ENCODE data around the gene SNX13. TPM values are rescaled to one million over a fixed set of nuclear protein-coding genes. Genes with fewer than 3 reads are reported as not detected.

Gene SNX13
- total and polyA plus RNA-seq, 2 experiments from 2014 or later = 17.4 to 57.6 TPM

GRCh38 chr7:17779381-17779780 is 160.9 kb downstream of the SNX13 start:
- H3K9me3 ChIP-seq (ENCODE audit: low read depth) = no peaks in the 10 kb centered on the region
- no peaks in the 10 kb centered on the region for H3K27me3 ChIP-seq
- no peaks in the 10 kb centered on the region for H3K36me3 ChIP-seq (replicated peaks; ENCODE audit: insufficient read depth, low read depth)
- H3K79me2 ChIP-seq = no peaks in the 10 kb centered on the region
- DNase-seq (ENCODE audit: low spot score) = no peak
- no peaks in the 10 kb centered on the region for H3K9me2 ChIP-seq (replicated peaks; ENCODE audit: insufficient read depth)
- 92% methylated on average over 1 of the region's 1 CpG for WGBS (ENCODE audit: low lambda C conversion rate, missing lambda C conversion rate)
- no peak overlapping the region for H3K4me3 ChIP-seq
- H3K4me2 ChIP-seq = no peak overlapping the region
- no peaks in the 10 kb centered on the region for H4K20me1 ChIP-seq (ENCODE audit: insufficient read depth, poor library complexity, severe bottlenecking)
- H3K4me1 ChIP-seq (ENCODE audit: insufficient read depth) = no peaks in the 10 kb centered on the region
- H2AFZ ChIP-seq = no peak overlapping the region
- no peak for TF ChIP-seq CTCF (IDR thresholded peaks at IDR 0.05; ENCODE audit: poor library complexity)
- no peak for TF ChIP-seq EZH2phosphoT487 (IDR thresholded peaks at IDR 0.05; ENCODE audit: low read depth, severe bottlenecking, unreplicated experiment)
- TF ChIP-seq EZH2 (IDR thresholded peaks at IDR 0.05; ENCODE audit: borderline replicate concordance) = no peak
- H3K27ac ChIP-seq = no peak overlapping the region

- Histone ChIP-seq H3K27me3 (no peaks in the 10 kb centered on the region), H3K4me1 (ENCODE audit: insufficient read depth) (peaks cover 8% of the 10 kb centered on the region), H4K20me1 (ENCODE audit: insufficient read depth, poor library complexity, severe bottlenecking) (no peaks in the 10 kb centered on the region), H3K79me2 (no peaks in the 10 kb centered on the region), H3K4me3 (no peak overlapping the region), H3K36me3 (replicated peaks; ENCODE audit: insufficient read depth, low read depth) (no peaks in the 10 kb centered on the region), H2AFZ (no peak overlapping the region), H3K9me2 (replicated peaks; ENCODE audit: insufficient read depth) (no peaks in the 10 kb centered on the region), H3K4me2 (no peak overlapping the region), H3K27ac (no peak overlapping the region), H3K9me3 (ENCODE audit: low read depth) (no peaks in the 10 kb centered on the region)
- no peak for TF ChIP-seq CTCF (IDR thresholded peaks at IDR 0.05; ENCODE audit: poor library complexity)
- no peak for TF ChIP-seq EZH2 (IDR thresholded peaks at IDR 0.05; ENCODE audit: borderline replicate concordance)
- no peak for TF ChIP-seq EZH2phosphoT487 (IDR thresholded peaks at IDR 0.05; ENCODE audit: low read depth, severe bottlenecking, unreplicated experiment)
- no peak for DNase-seq (ENCODE audit: low spot score)
- WGBS (ENCODE audit: low lambda C conversion rate, missing lambda C conversion rate) = 64% methylated on average over 3 of the region's 3 CpGs
Observed at GRCh38 chr7:17774716-17775288, 165.5 kb downstream of the SNX13 start.

- no peak overlapping the region for H3K27ac ChIP-seq
- H2AFZ ChIP-seq = no peak overlapping the region
- H3K4me1 ChIP-seq (ENCODE audit: insufficient read depth) = peaks cover 8% of the 10 kb centered on the region
- H4K20me1 ChIP-seq (ENCODE audit: insufficient read depth, poor library complexity, severe bottlenecking) = no peaks in the 10 kb centered on the region
- H3K4me3 ChIP-seq = no peak overlapping the region
- H3K4me2 ChIP-seq = no peak overlapping the region
- TF ChIP-seq EZH2 (IDR thresholded peaks at IDR 0.05; ENCODE audit: borderline replicate concordance) = no peak
- TF ChIP-seq CTCF (IDR thresholded peaks at IDR 0.05; ENCODE audit: poor library complexity) = no peak
- TF ChIP-seq EZH2phosphoT487 (IDR thresholded peaks at IDR 0.05; ENCODE audit: low read depth, severe bottlenecking, unreplicated experiment) = no peak
- no peaks in the 10 kb centered on the region for H3K79me2 ChIP-seq
- no peaks in the 10 kb centered on the region for H3K9me2 ChIP-seq (replicated peaks; ENCODE audit: insufficient read depth)
- 88% methylated on average over 2 of the region's 2 CpGs for WGBS (ENCODE audit: low lambda C conversion rate, missing lambda C conversion rate)
- H3K36me3 ChIP-seq (replicated peaks; ENCODE audit: insufficient read depth, low read depth) = no peaks in the 10 kb centered on the region
- no peaks in the 10 kb centered on the region for H3K27me3 ChIP-seq
- no peak for DNase-seq (ENCODE audit: low spot score)
- no peaks in the 10 kb centered on the region for H3K9me3 ChIP-seq (ENCODE audit: low read depth)
Observed at GRCh38 chr7:17774248-17774647, 166.0 kb downstream of the SNX13 start.

- Histone ChIP-seq H3K79me2 (no peaks in the 10 kb centered on the region), H3K4me2 (no peak overlapping the region), H4K20me1 (ENCODE audit: insufficient read depth, poor library complexity, severe bottlenecking) (no peaks in the 10 kb centered on the region), H3K4me3 (no peak overlapping the region), H3K36me3 (replicated peaks; ENCODE audit: insufficient read depth, low read depth) (no peaks in the 10 kb centered on the region), H3K27me3 (no peaks in the 10 kb centered on the region), H3K9me2 (replicated peaks; ENCODE audit: insufficient read depth) (no peaks in the 10 kb centered on the region), H3K4me1 (ENCODE audit: insufficient read depth) (peaks cover 8% of the 10 kb centered on the region), H3K9me3 (ENCODE audit: low read depth) (no peaks in the 10 kb centered on the region), H3K27ac (no peak overlapping the region), H2AFZ (no peak overlapping the region)
- peak; percentile 59 for DNase-seq (ENCODE audit: low spot score)
- 67% methylated on average over 4 of the region's 4 CpGs for WGBS (ENCODE audit: low lambda C conversion rate, missing lambda C conversion rate)
- TF ChIP-seq CTCF (IDR thresholded peaks at IDR 0.05; ENCODE audit: poor library complexity) (no peak), EZH2phosphoT487 (IDR thresholded peaks at IDR 0.05; ENCODE audit: low read depth, severe bottlenecking, unreplicated experiment) (no peak), EZH2 (IDR thresholded peaks at IDR 0.05; ENCODE audit: borderline replicate concordance) (no peak)
Observed at GRCh38 chr7:17773289-17773626, 167.0 kb downstream of the SNX13 start.

All from hepatocyte (in vitro differentiated cells).